Breast epithelium (tissue), 3 donors: ENCODE results near the gene VASP.

Experiments used
- CTCF ChIP-seq, 3 donors: fragments of 450-650 bp; IDR thresholded peaks; one replicate each; pipeline ENCODE4 v1.5.1; 2016 to 2017; ENCODE audit warnings: antibody characterized with exemption in 3 of 3, mild to moderate bottlenecking in 3 of 3, moderate library complexity in 3 of 3
- POLR2A ChIP-seq: fragments of 450-650 bp; IDR thresholded peaks from one replicate; pipeline ENCODE4 v1.6.1; 2016; ENCODE audit warnings: antibody characterized with exemption, mild to moderate bottlenecking, moderate library complexity
- POLR2AphosphoS5 ChIP-seq, 3 donors: sonication (generic); formaldehyde crosslinking; IDR thresholded peaks; one replicate each; pipeline ENCODE4 v1.6.1; 2017; ENCODE audit warnings: antibody characterized with exemption in 3 of 3

- TF ChIP-seq CTCF (IDR thresholded peaks at IDR 0.05) (no peak), POLR2AphosphoS5 (IDR thresholded peaks at IDR 0.05) (no peak), POLR2A (no peak)
These were observed 60.3 kb downstream of the VASP start for GRCh38 chr19:45567609-45568008.
